Stimulated activated CD4-positive, alpha-beta T cell treated with anti-CD3 and anti-CD28 coated beads, Interleukin-15, amount 100 ng/mL, for 1 hour (primary cell): Measurements from ENCODE around the gene ZG16.
"Not testable (repeated sequence)": the region's sequence is repeated elsewhere in the genome, so short reads cannot be mapped to it uniquely, and the experiment has no call there.

Experiments
- DNase-seq, 2 donors: peaks; one replicate each; pipeline ENCODE4 v3.0.0-alpha.2; 2020; ENCODE audit warnings: low read depth in 1 of 2, low spot score in 1 of 2

ZG16 gene

GRCh38 chr16:29783094-29783953 lies 5.3 kb downstream of the ZG16 start:
- DNase-seq = not testable (repeated sequence)

- DNase-seq = no peak
These were observed 6.1 kb downstream of the ZG16 start for GRCh38 chr16:29784157-29784556.

- DNase-seq = peak; percentile 59 to 65
These were observed 6.9 kb downstream of the ZG16 start for GRCh38 chr16:29784901-29785500.

DNA sequence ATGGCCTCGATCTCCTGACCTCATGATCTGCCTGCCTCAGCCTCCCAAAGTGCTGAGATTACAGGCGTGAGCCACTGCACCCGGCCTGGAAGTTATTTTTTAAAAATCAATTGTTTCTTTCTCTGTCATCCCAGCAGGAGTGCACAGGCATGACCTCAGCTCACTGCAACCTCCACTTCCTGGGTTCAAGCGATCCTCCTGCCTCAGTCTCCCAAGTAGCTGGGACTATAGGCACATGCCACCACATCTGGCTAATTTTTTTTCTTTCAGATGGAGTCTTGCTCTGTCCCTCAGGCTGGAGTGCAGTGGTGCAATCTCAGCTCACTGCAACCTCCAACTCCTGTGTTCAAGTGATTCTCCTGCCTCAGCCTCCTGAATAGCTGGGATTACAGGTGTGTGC lies 9.1 kb downstream of the ZG16 start:
- not testable (repeated sequence) for DNase-seq

DNA sequence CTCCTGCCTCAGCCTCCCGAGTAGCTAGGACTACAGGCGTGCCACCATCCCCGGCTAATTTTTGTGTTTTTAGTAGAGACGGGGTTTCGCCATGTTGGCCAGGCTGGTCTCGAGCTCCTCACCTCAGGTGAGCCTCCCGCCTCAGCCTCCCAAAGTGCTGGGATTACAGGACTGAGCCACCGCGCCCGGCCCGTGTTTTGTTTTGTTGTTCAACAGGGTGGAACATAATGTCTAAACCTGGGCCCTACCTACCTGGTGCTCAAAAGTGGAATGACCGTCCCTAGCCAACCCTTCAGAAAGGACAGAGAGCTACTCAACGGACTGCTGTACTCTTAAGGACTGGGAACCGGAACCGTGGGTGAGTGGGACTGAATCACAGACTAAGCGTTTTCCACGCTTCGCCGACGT lies 11.7 kb downstream of the ZG16 start:
- DNase-seq = no peak

- peak; percentile 99 to 100 for DNase-seq
These were observed 12.3 kb downstream of the ZG16 start, which contains the start of gene KIF22 for GRCh38 chr16:29790183-29790948. Gene KIF22, plus strand, starts transcription at chr16:29790751. Its CDS starts 9 bp downstream, at chr16:29790760.

GRCh38 chr16:29790949-29791844 lies 13.1 kb downstream of the ZG16 start:
- no peak for DNase-seq

DNA sequence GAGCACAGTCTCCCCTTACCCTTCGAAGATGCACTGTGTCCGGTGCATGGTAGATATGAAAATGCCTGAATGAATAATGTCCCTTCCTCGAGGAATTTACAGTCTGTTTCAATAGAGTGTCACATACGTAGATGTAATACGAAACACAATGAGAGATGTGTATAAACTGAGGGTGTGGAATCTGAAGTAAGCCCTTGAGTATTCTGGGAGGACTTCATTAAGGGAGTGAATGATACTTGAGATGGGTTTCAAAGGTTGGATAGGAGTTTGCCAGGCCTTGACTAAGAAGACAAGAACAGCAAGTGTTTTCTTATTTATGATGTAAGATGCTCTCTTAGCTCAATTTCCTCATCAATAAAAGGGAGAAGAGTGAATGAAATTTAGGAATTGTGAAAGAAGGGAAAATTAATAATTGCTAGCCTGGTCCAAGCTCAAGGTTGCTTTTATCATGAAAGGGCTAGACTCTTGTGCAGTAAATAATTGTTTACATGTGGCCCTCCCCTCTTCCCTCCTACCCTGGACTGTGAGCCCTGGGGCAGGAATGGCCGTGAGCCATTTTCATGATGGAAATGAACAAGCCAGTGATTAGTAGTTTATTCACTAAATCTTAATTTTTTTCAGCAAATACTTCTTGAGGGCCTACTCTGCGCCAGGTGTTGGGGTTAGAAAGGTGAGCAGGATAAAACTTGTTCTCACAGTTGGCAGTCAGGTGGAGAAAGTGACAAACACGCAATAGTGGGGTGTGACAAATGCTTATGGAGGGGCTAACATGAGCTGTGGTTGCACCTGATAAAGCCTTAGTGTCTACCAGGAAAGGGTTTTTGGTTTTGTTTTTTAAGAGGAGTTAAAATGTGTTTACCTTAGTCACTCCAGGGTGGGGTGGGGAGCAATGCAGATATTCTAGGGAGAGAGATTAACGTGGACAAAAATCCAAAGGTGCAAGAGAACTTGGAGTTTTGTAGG lies 14.1 kb downstream of the ZG16 start:
- no peak for DNase-seq

GRCh38 chr16:29793153-29793552 lies 15.1 kb downstream of the ZG16 start:
- not testable (repeated sequence) for DNase-seq

DNA sequence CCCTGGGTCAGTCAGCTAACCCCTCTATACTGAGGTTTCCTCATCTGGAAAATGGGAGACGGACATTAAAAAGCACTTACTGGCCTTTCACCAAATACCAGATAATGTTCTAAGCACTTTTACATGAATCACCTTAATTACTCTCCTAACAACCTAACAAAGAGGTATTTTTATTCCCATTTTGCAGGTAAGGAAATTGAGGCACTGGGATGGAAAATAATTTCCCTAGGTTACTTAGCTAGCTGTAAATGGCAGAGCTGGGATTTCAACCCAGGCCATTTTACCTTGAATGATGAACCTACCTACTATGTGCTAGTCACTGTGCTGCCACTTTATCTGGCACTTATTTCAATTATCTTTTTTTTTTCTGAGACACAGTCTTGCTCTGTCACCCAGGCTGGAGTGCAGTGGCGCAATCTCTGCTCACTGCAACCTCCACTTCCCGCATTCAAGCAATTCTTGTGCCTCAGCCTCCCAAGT lies 16.2 kb downstream of the ZG16 start:
- DNase-seq = no peak

DNA sequence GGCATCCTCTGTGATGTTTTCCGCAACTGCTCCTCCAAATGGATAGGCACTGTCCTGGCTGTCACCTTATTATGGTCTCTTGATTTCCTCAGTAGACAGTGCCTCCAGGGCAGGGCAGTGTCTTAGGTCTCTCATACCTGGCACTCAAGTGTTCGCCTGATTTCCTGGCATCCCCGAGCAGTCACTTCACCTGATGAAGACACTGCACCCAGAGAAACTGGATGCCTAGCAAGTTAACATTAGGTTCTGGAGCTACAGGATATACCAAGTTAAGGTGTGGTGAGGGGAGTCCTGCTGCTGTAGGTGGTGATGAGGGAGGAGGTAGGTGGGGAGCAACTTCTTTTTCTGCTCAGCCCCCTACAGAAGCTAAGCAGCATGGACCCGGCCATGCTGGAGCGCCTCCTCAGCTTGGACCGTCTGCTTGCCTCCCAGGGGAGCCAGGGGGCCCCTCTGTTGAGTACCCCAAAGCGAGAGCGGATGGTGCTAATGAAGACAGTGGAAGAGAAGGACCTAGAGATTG lies 24.4 kb downstream of the ZG16 start:
- DNase-seq = no peak

- no peak for DNase-seq
These were observed 26.0 kb downstream of the ZG16 start for GRCh38 chr16:29804020-29804419.

DNA sequence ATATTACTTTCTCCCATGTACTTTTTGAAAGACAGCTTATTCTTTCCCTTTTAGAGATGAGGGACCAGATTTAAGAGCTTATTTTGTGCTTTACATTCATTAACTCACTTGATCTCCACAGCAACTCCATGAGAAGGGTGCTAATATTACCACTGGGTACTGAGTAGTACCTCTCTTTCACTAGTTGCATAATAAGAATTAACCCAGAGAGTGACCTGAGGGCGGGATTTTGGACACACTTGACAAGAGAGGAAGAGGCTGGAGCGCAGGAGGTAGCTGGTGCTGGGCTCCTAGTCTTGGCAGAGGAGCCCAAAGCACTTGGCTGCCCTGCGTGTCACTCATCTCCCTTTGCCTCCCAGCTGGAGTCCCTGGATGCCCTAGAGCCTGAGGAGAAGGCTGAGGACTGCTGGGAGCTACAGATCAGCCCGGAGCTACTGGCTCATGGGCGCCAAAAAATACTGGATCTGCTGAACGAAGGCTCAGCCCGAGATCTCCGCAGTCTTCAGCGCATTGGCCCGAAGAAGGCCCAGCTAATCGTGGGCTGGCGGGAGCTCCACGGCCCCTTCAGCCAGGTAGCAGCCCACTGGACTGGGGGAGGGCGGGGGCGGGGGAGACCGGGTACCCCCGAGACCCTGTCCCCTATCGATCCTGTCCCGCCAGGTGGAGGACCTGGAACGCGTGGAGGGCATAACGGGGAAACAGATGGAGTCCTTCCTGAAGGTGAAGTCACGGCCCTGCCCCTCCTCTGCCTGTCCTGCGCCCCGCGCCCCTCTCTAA lies 26.6 kb downstream of the ZG16 start:
- no peak for DNase-seq

DNA sequence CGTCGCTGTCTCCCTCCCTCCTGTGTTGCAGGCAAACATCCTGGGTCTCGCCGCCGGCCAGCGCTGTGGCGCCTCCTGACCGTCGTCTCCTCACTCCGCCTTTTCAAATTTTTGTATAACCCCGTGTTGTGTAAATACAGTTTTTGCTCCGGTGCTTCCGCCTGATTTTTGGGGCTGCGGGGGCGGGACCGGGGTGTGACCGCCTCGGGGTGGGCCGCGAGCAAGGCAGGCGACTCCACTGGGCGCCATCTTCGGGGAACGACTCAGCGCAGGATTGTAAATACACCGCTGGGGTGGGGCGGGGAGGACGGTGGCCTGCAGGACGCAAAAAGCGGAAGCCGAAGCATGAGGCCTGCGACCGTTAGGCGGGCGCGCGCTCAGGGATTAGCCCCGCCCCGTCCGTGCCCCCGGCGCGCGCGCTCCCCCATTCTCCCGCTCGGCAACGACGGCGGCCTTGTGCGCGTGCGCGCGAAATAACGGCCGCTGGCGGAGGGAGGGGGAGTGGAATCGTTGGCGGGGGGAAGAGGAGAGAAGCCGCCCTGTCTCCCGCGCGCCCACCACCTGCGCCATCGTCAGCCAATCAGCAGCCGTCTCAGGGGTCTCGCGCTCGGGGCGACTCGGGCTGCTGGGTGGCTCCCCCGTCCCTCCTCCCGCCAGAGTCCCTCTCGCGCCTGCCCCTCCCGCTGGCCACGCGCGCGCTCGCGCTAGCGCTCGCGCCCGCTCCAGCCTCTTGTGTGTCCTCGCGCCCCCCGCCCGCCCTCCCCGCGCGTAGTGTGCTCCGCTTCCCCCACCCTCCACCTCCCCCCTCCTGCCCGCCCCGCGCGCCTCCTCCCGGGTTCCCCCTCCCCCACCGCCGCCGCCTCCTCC lies 27.4 kb downstream of the ZG16 start:
- DNase-seq = peak; percentile 96 to 97

GRCh38 chr16:29806099-29806579 lies 28.1 kb downstream of the ZG16 start, which contains the start of gene MAZ:
Gene MAZ, plus strand, starts transcription at chr16:29806529. Its CDS starts 173 bp downstream, at chr16:29806702.
- DNase-seq = peak in 1 of 2 donors; percentile 74

GRCh38 chr16:29806641-29807425 lies 28.8 kb downstream of the ZG16 start:
- DNase-seq = peak in 1 of 2 donors; percentile 49
